Progenitor cell of endocrine pancreas (in vitro differentiated cells): ENCODE measurements around the gene XRN1. TPM values are rescaled to one million over a fixed set of nuclear protein-coding genes. Genes with fewer than 3 reads are reported as not detected.

Experiments used
- DNase-seq: peaks from one replicate; pipeline ENCODE4 v3.0.0; 2021; ENCODE audit warnings: low spot score; ENCODE audit not compliant: unreplicated experiment
- H3K27ac Mint-ChIP-seq: 2 replicates; pipeline ENCODE4 v1.8.0; 2021; ENCODE audit warnings: mild to moderate bottlenecking, moderate library complexity, mixed read lengths
- H3K27me3 Mint-ChIP-seq: 2 replicates; pipeline ENCODE4 v1.8.0; 2021; ENCODE audit warnings: mixed read lengths
- H3K36me3 Mint-ChIP-seq: 2 replicates; pipeline ENCODE4 v1.8.0; 2022; ENCODE audit warnings: mixed read lengths; ENCODE audit not compliant: insufficient read depth
- H3K4me1 Mint-ChIP-seq: 2 replicates; pipeline ENCODE4 v1.8.0; 2021; ENCODE audit warnings: low read depth, mixed read lengths
- H3K4me3 Mint-ChIP-seq: 2 replicates; pipeline ENCODE4 v1.8.0; 2021; ENCODE audit warnings: low read depth, mild to moderate bottlenecking, moderate library complexity, mixed read lengths
- H3K9me3 Mint-ChIP-seq: 2 replicates; pipeline ENCODE4 v1.8.0; 2021; ENCODE audit warnings: low read depth, mixed read lengths
- CTCF ChIP-seq: fragments of 200-600 bp; sonication (generic); IDR thresholded peaks from one replicate; pipeline ENCODE4 v1.5.0; 2021; ENCODE audit warnings: antibody characterized with exemption, mild to moderate bottlenecking; ENCODE audit not compliant: unreplicated experiment
- total RNA-seq: library from RNA; stranded (reverse); gene quantifications from 2 replicates; pipeline ENCODE4 v1.2.1, GENCODE V29; 2021

Gene XRN1
- total RNA-seq, 1 donor from 2014 or later: 26.9 TPM

- no peaks in the 10 kb centered on the region for H3K36me3 Mint-ChIP-seq
Measured at GRCh38 chr3:142273501-142273900, 174.3 kb downstream of the XRN1 start.

DNA sequence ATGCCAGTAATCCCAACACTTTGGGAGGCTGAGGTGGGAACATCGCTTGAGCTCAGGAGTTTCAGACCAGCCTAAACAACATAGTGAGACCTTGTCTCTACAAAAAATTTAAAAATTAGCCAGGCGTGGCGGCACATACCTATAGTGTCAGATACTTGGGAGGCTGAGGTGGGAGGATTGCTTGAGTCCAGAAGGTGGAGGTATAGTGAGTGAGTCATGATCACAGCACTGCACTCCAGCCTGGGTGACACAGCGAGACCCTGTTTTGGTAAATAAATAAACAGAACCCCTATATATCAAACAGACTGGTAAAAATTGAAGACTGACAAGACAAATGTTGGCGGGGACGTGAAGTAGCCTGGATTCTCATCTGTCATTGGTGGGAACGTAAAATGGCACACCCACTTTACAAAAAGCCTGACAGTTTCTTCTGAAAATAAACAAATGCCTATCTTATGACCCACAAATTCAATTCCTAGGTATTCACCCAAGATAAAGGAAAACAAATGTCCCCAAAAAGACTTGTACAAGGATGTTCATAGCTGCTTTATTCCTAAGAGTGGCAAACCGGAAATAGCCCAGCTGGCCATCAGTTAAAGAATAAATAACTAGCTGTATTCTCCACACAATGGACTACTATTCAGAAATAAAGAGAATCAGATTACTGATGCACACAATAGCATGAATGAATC, 175.5 kb downstream of the XRN1 start:
- Mint-ChIP-seq H3K4me1 (peaks cover 1% of the 10 kb centered on the region), H3K27ac (no peak overlapping the region), H3K27me3 (no peaks in the 10 kb centered on the region), H3K36me3 (no peaks in the 10 kb centered on the region), H3K4me3 (no peak overlapping the region), H3K9me3 (peaks cover 4% of the 10 kb centered on the region)
- no peak for TF ChIP-seq CTCF
- DNase-seq: no peak

More at GRCh38 chr3:142273501-142273900, 174.3 kb downstream of the XRN1 start:
- H3K9me3 Mint-ChIP-seq: peaks cover 4% of the 10 kb centered on the region
- no peaks in the 10 kb centered on the region for H3K27me3 Mint-ChIP-seq
- no peak overlapping the region for H3K27ac Mint-ChIP-seq
- TF ChIP-seq CTCF: no peak
- DNase-seq: no peak
- no peak overlapping the region for H3K4me3 Mint-ChIP-seq
- H3K4me1 Mint-ChIP-seq: no peaks in the 10 kb centered on the region

GRCh38 chr3:142270407-142270806, 177.4 kb downstream of the XRN1 start:
- Mint-ChIP-seq H3K27me3 (no peaks in the 10 kb centered on the region), H3K4me1 (peaks cover 2% of the 10 kb centered on the region), H3K9me3 (peaks cover 4% of the 10 kb centered on the region), H3K4me3 (no peak overlapping the region), H3K36me3 (no peaks in the 10 kb centered on the region), H3K27ac (no peak overlapping the region)
- no peak for TF ChIP-seq CTCF
- no peak for DNase-seq

DNA sequence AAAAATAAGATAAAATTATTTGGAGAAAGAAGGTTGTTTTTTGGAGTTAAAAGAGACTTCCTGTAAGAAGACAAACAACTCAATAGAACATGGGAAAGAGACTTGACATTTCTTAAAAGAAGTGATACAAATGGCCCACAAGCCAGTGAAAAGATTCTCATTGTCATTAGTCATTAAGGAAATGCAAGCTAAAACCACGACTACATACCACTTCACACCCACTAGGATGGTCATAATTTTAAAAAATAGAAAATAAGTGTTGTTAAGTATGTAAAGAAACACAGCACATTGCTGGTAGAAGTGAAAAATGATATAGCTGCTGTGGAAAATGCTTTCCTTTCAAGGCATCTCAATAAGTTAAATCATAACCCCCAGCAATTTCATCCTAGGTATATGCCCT, 178.1 kb downstream of the XRN1 start:
- no peak for TF ChIP-seq CTCF
- H3K27me3 Mint-ChIP-seq: no peaks in the 10 kb centered on the region
- no peak overlapping the region for H3K27ac Mint-ChIP-seq
- H3K4me3 Mint-ChIP-seq: no peak overlapping the region
- DNase-seq: no peak
- peaks cover 2% of the 10 kb centered on the region for H3K4me1 Mint-ChIP-seq
- H3K36me3 Mint-ChIP-seq: no peaks in the 10 kb centered on the region
- H3K9me3 Mint-ChIP-seq: peaks cover 8% of the 10 kb centered on the region

GRCh38 chr3:142268426-142268825, 179.4 kb downstream of the XRN1 start:
- H3K27me3 Mint-ChIP-seq: no peaks in the 10 kb centered on the region
- TF ChIP-seq CTCF: no peak
- no peak overlapping the region for H3K27ac Mint-ChIP-seq
- no peaks in the 10 kb centered on the region for H3K36me3 Mint-ChIP-seq
- H3K4me1 Mint-ChIP-seq: peaks cover 2% of the 10 kb centered on the region
- no peak for DNase-seq
- no peak overlapping the region for H3K4me3 Mint-ChIP-seq
- peaks cover 11% of the 10 kb centered on the region for H3K9me3 Mint-ChIP-seq
